Smooth muscle cell (in vitro differentiated cells): ENCODE data around the gene STAC2. TPM values are rescaled to one million over a fixed set of nuclear protein-coding genes. Genes with fewer than 3 reads are reported as not detected.

Source experiments
- DNase-seq: peaks from one replicate; lab custom pipeline; 2025; ENCODE audit not compliant: unreplicated experiment; lab: John Stamatoyannopoulos, UW
- H2AFZ ChIP-seq: fragments of 200-600 bp; sonication (generic); 2 replicates; pipeline ENCODE4 v1.6.0; 2016; ENCODE audit warnings: antibody characterized with exemption, low read depth, mild to moderate bottlenecking
- H3F3A ChIP-seq: fragments of 200-600 bp; sonication (generic); 2 replicates; pipeline ENCODE4 v1.6.0; 2017; ENCODE audit warnings: antibody characterized with exemption, low read depth
- H3K27ac ChIP-seq: fragments of 200-600 bp; sonication (generic); 2 replicates; pipeline ENCODE4 v1.5.1; 2016; ENCODE audit warnings: low read depth, mild to moderate bottlenecking
- H3K27me3 ChIP-seq: fragments of 200-600 bp; sonication (generic); 2 replicates; pipeline ENCODE4 v1.6.1; 2016; ENCODE audit warnings: low read depth, mild to moderate bottlenecking
- H3K36me3 ChIP-seq: fragments of 200-600 bp; sonication (generic); 2 replicates; pipeline ENCODE4 v1.5.1; 2016; ENCODE audit warnings: low read depth
- H3K4me1 ChIP-seq: fragments of 200-600 bp; sonication (generic); 2 replicates; pipeline ENCODE4 v1.5.1; 2016; ENCODE audit warnings: low read depth
- H3K4me2 ChIP-seq: fragments of 200-600 bp; sonication (generic); 2 replicates; pipeline ENCODE4 v1.6.0; 2016; ENCODE audit warnings: mild to moderate bottlenecking
- H3K4me3 ChIP-seq: fragments of 200-600 bp; sonication (generic); 2 replicates; pipeline ENCODE4 v1.5.1; 2016; ENCODE audit warnings: mild to moderate bottlenecking
- H3K79me2 ChIP-seq: fragments of 200-600 bp; sonication (generic); 2 replicates; pipeline ENCODE4 v1.6.0; 2016; ENCODE audit warnings: low read depth, mild to moderate bottlenecking
- H3K9ac ChIP-seq: fragments of 200-600 bp; sonication (generic); 2 replicates; pipeline ENCODE4 v1.6.0; 2016; ENCODE audit warnings: low read depth
- H3K9me3 ChIP-seq: fragments of 200-600 bp; sonication (generic); replicated peaks from 2 replicates; pipeline ENCODE4 v1.5.1; 2016; ENCODE audit warnings: low read depth
- H4K20me1 ChIP-seq: fragments of 200-600 bp; sonication (generic); 2 replicates; pipeline ENCODE4 v1.6.0; 2016; ENCODE audit warnings: low read depth
- CTCF ChIP-seq: fragments of 200-600 bp; sonication (generic); IDR thresholded peaks from 2 replicates; pipeline ENCODE4 v1.5.1; 2017; ENCODE audit warnings: borderline replicate concordance, mild to moderate bottlenecking, antibody characterized with exemption; ENCODE audit not compliant: insufficient read depth, poor library complexity, severe bottlenecking
- whole genome bisulfite sequencing: methylation state at CpG from one replicate; pipeline ENCODE4 v1.1.7; 2016; ENCODE audit warnings: low lambda C conversion rate; 5-methylcytosine and 5-hydroxymethylcytosine counted together
- polyA plus RNA-seq: library from polyadenylated mRNA; unstranded; fragments of >200 nt; fragmentation: Nextera tagmentation; extraction: Ambion mirVana; gene quantifications from 2 replicates; pipeline ENCODE4 v1.2.1, GENCODE V29; 2016
- total RNA-seq: library from RNA; depleted of rRNA; stranded (reverse); fragments of >200 nt; gene quantifications from 2 replicates; pipeline ENCODE4 v1.2.3, GENCODE V29; 2014

STAC2 gene
- total and polyA plus RNA-seq, 2 experiments from 2014 or later: 0.09 to 0.32 TPM

- Histone ChIP-seq H3K79me2 (no peaks in the 10 kb centered on the region), H3K9me3 (no peaks in the 10 kb centered on the region), H4K20me1 (peaks cover 12% of the 10 kb centered on the region), H3K4me3 (no peak overlapping the region), H3K9ac (no peak overlapping the region), H3K4me2 (no peak overlapping the region), H3K4me1 (no peaks in the 10 kb centered on the region), H3K27me3 (no peaks in the 10 kb centered on the region), H3K36me3 (peaks cover 4% of the 10 kb centered on the region), H3F3A (no peaks in the 10 kb centered on the region), H3K27ac (no peak overlapping the region), H2AFZ (no peak overlapping the region)
- 97% methylated on average over 5 of the region's 5 CpGs for WGBS
- no peak for TF ChIP-seq CTCF
- no peak for DNase-seq
These were observed 44.4 kb downstream of the STAC2 start for GRCh38 chr17:39181303-39181702.

GRCh38 chr17:39178536-39178935 is 47.2 kb downstream of the STAC2 start:
- Histone ChIP-seq H3K9me3 (no peaks in the 10 kb centered on the region), H3K27ac (peak overlapping the region; percentile 47), H2AFZ (no peak overlapping the region), H3K4me1 (no peaks in the 10 kb centered on the region), H3K36me3 (peaks cover 4% of the 10 kb centered on the region), H3K9ac (no peak overlapping the region), H3F3A (no peaks in the 10 kb centered on the region), H4K20me1 (peaks cover 12% of the 10 kb centered on the region), H3K27me3 (no peaks in the 10 kb centered on the region), H3K79me2 (no peaks in the 10 kb centered on the region), H3K4me2 (no peak overlapping the region), H3K4me3 (no peak overlapping the region)
- TF ChIP-seq CTCF: no peak
- 54% methylated on average over 4 of the region's 4 CpGs for WGBS
- no peak for DNase-seq

GRCh38 chr17:39177256-39177655 is 48.5 kb downstream of the STAC2 start:
- Histone ChIP-seq H3K9ac (no peak overlapping the region), H3K4me2 (no peak overlapping the region), H3K4me3 (no peak overlapping the region), H3K27ac (no peak overlapping the region), H4K20me1 (peaks cover 12% of the 10 kb centered on the region), H2AFZ (no peak overlapping the region), H3K79me2 (no peaks in the 10 kb centered on the region), H3K9me3 (no peaks in the 10 kb centered on the region), H3K36me3 (no peaks in the 10 kb centered on the region), H3F3A (no peaks in the 10 kb centered on the region), H3K27me3 (no peaks in the 10 kb centered on the region), H3K4me1 (no peaks in the 10 kb centered on the region)
- TF ChIP-seq CTCF: no peak
- no peak for DNase-seq
- WGBS: 86% methylated on average over 12 of the region's 12 CpGs

GRCh38 chr17:39175695-39176093 is 50.1 kb downstream of the STAC2 start:
- Histone ChIP-seq H3K4me1 (no peaks in the 10 kb centered on the region), H3K9ac (no peak overlapping the region), H3K4me2 (no peak overlapping the region), H3K9me3 (no peaks in the 10 kb centered on the region), H3F3A (no peaks in the 10 kb centered on the region), H3K4me3 (no peak overlapping the region), H3K27ac (no peak overlapping the region), H4K20me1 (peaks cover 12% of the 10 kb centered on the region), H2AFZ (no peak overlapping the region), H3K79me2 (no peaks in the 10 kb centered on the region), H3K27me3 (no peaks in the 10 kb centered on the region), H3K36me3 (no peaks in the 10 kb centered on the region)
- TF ChIP-seq CTCF: no peak
- no peak for DNase-seq
- WGBS: 74% methylated on average over 10 of the region's 10 CpGs
